GM12878 (cell line): ENCODE data around the gene ATP6V0A4. TPM values are rescaled to one million over a fixed set of nuclear protein-coding genes. Genes with fewer than 3 reads are reported as not detected.

Source experiments
- ATAC-seq: fragments of 200-7000 bp; cut with Tn5 transposase; 3 replicates; pipeline ENCODE4 v1.9.1; 2020; ENCODE audit warnings: mild to moderate bottlenecking, moderate library complexity
- BruUV-seq: library from RNA; stranded (reverse); fragments of 400-500 nt; replicated peaks from 2 replicates; lab custom pipeline; 2021; lab: Mats Ljungman, UMichigan
- CTCF ChIA-PET: fragments of 300-600 bp; sonication (Branson Sonifier 250); formaldehyde crosslinking; extraction: SDS; loops from one replicate; lab custom pipeline; 2021; ENCODE audit warnings: inconsistent platforms; lab: Yijun Ruan, JAX
- POLR2A ChIA-PET: fragments of 350-600 bp; formaldehyde crosslinking; extraction: SDS; loops from one replicate; lab custom pipeline; 2021; ENCODE audit warnings: inconsistent platforms; lab: Charles Lee
- RAD21 ChIA-PET: fragments of 300-600 bp; sonication (Branson Sonifier 250); formaldehyde crosslinking; loops from one replicate; lab custom pipeline; 2023; ENCODE audit warnings: antibody characterized with exemption; ENCODE audit not compliant: unreplicated experiment; lab: Charles Lee
- SMC1A ChIA-PET: fragments of 300-600 bp; sonication (Branson Sonifier 250); formaldehyde crosslinking; loops from one replicate; lab custom pipeline; 2023; ENCODE audit not compliant: unreplicated experiment, uncharacterized antibody; lab: Charles Lee
- DNase-seq: peaks from one replicate; pipeline ENCODE4 v3.0.0-alpha.2; 2011; ENCODE audit warnings: low read depth, low spot score
- FAIRE-seq: peaks from 3 replicates; lab custom pipeline; 2011; peaks lifted over from hg19 to GRCh38; lab: Jason Lieb, UNC
- H2AFZ ChIP-seq: 2 replicates; pipeline ENCODE4 v1.6.0; 2011; ENCODE audit warnings: low read depth, low read length, control low read depth; ENCODE audit not compliant: control insufficient read depth
- H3K27ac ChIP-seq: 2 replicates; pipeline ENCODE4 v1.5.1; 2011; ENCODE audit warnings: control low read depth; ENCODE audit not compliant: control insufficient read depth, insufficient read depth
- H3K27me3 ChIP-seq, 2 experiments: replicated peaks in 1 of 2; 2 replicates each; pipeline versions ENCODE4 v1.6.0 to v1.6.1; 2011; ENCODE audit warnings: low read length in 1 of 2; ENCODE audit not compliant: control insufficient read depth in 2 of 2, insufficient read depth in 2 of 2
- H3K36me3 ChIP-seq, 2 experiments: 2 replicates each; pipeline ENCODE4 v1.5.1; 2011; ENCODE audit warnings: low read length in 1 of 2; ENCODE audit not compliant: control insufficient read depth in 2 of 2, insufficient read depth in 2 of 2
- H3K4me1 ChIP-seq: 2 replicates; pipeline ENCODE4 v1.6.1; 2011; ENCODE audit warnings: mild to moderate bottlenecking, low read length, moderate library complexity, mixed read lengths; ENCODE audit not compliant: control insufficient read depth, insufficient read depth
- H3K4me2 ChIP-seq: 2 replicates; pipeline ENCODE4 v1.6.0; 2011; ENCODE audit warnings: control low read depth; ENCODE audit not compliant: control insufficient read depth, insufficient read depth
- H3K4me3 ChIP-seq: fragments of 200-600 bp; sonication (generic); 2 replicates; pipeline ENCODE4 v1.5.1; 2016
- H3K79me2 ChIP-seq: 2 replicates; pipeline ENCODE4 v1.6.0; 2011; ENCODE audit warnings: low read length; ENCODE audit not compliant: control insufficient read depth, insufficient read depth
- H3K9ac ChIP-seq: 2 replicates; pipeline ENCODE4 v1.8.0; 2011; ENCODE audit warnings: low read length, control low read depth, mixed read lengths; ENCODE audit not compliant: control insufficient read depth, insufficient read depth
- H3K9me3 ChIP-seq: replicated peaks from 3 replicates; pipeline ENCODE4 v1.5.1; 2011; ENCODE audit warnings: mild to moderate bottlenecking, low read length; ENCODE audit not compliant: control insufficient read depth, insufficient read depth
- H4K20me1 ChIP-seq: 2 replicates; pipeline ENCODE4 v1.6.0; 2011; ENCODE audit not compliant: control insufficient read depth, insufficient read depth
- CBFB ChIP-seq: IDR thresholded peaks from 2 replicates; pipeline ENCODE4 v1.6.1; 2016; ENCODE audit warnings: antibody characterized with exemption, low read depth
- E2F4 ChIP-seq: IDR thresholded peaks from 2 replicates; pipeline ENCODE4 v1.6.1; 2012; ENCODE audit warnings: low read depth, low read length, improper control_type of control experiment
- EED ChIP-seq: sonication (generic); IDR thresholded peaks from 2 replicates; pipeline ENCODE4 v1.6.1; 2016; ENCODE audit warnings: antibody characterized with exemption, low read depth
- MYC ChIP-seq: IDR thresholded peaks from 2 replicates; pipeline ENCODE4 v1.6.1; 2011; ENCODE audit warnings: mild to moderate bottlenecking, low read length, moderate library complexity, inconsistent platforms; ENCODE audit not compliant: insufficient read depth, insufficient replicate concordance, insufficient read length, severe bottlenecking
- NRF1 ChIP-seq: conservative IDR thresholded peaks from 2 replicates; pipeline ENCODE4 v1.6.1; 2011; ENCODE audit warnings: mild to moderate bottlenecking, low read depth, low read length, improper control_type of control experiment
- SKIL ChIP-seq: fragments of 450-650 bp; IDR thresholded peaks from 2 replicates; pipeline ENCODE4 v1.6.1; 2017; ENCODE audit warnings: mild to moderate bottlenecking, low read depth, inconsistent platforms; ENCODE audit not compliant: poor library complexity, severe bottlenecking
- SREBF1 ChIP-seq: IDR thresholded peaks from 2 replicates; pipeline ENCODE4 v1.6.1; 2012; ENCODE audit warnings: mild to moderate bottlenecking, low read length
- STAT3 ChIP-seq: IDR thresholded peaks from 2 replicates; pipeline ENCODE4 v1.6.1; 2011; ENCODE audit warnings: low read depth, low read length, improper control_type of control experiment
- TBL1XR1 ChIP-seq: IDR thresholded peaks from 2 replicates; pipeline ENCODE4 v1.6.1; 2012; ENCODE audit warnings: low read depth, low read length, improper control_type of control experiment
- WRNIP1 ChIP-seq: IDR thresholded peaks from 2 replicates; pipeline ENCODE4 v1.6.1; 2011; ENCODE audit warnings: low read depth, low read length, improper control_type of control experiment, borderline replicate concordance
- ZNF207 ChIP-seq: fragments of 450-650 bp; IDR thresholded peaks from 2 replicates; pipeline ENCODE4 v1.6.1; 2014; ENCODE audit warnings: antibody characterized with exemption, mild to moderate bottlenecking, borderline replicate concordance
- WGBS: methylation state at CpG from one replicate; pipeline ENCODE4 v1.1.6; 2016; ENCODE audit warnings: low lambda C conversion rate; ENCODE audit not compliant: insufficient replicate concordance, insufficient coverage; ENCODE audit errors: missing lambda C conversion rate; 5-methylcytosine and 5-hydroxymethylcytosine counted together
- in situ Hi-C: fragments of 300-500 bp; cut with MboI; formaldehyde crosslinking; loops from 9 replicates; pipeline ENCODE4 v1.14.3; 2018; ENCODE audit warnings: mixed read lengths
- intact Hi-C: fragments of 100-400 bp; cut with micrococcal nuclease; formaldehyde crosslinking; loops from one replicate; pipeline ENCODE4 v1.14.2; 2022; ENCODE audit not compliant: unreplicated experiment
- polyA plus RNA-seq, 11 experiments: library from polyadenylated mRNA; depleted of rRNA in 4 of 11; unstranded in 6 of 11; stranded (reverse) in 5 of 11; fragments of >200 nt; fragmentation: Nextera tagmentation in 4 of 11; fragmentation: Illumina TruSeq in 1 of 11; extraction: Ambion mirVana in 4 of 11; extraction: Trizol in 1 of 11; gene quantifications; 1 replicate in 1 of 11; 2 replicates in 10 of 11; pipeline versions ENCODE4 v1.2.1 to v1.2.3, GENCODE V29; 2011 to 2016; ENCODE audit warnings: inconsistent platforms in 2 of 11, missing spikeins in 2 of 11, low read depth in 1 of 11
- total RNA-seq, 4 experiments: library from RNA; depleted of rRNA in 3 of 4; stranded (reverse); fragments of >200 nt in 3 of 4; fragmentation: Illumina TruSeq in 1 of 4; extraction: Trizol in 1 of 4; gene quantifications; 2 replicates each; pipeline versions ENCODE4 v1.2.1 to v1.2.3, GENCODE V29; 2013 to 2021
- TF ChIP-seq, protein P1 (sequence below): IDR thresholded peaks from 2 replicates; pipeline ENCODE4 v1.6.1; 2012; ENCODE audit warnings: low read length, inconsistent platforms

ATP6V0A4 gene
- total and polyA plus RNA-seq, 10 of the 15 experiments (the other 5 are each of a cell fraction or from before 2014, with no cell fraction given) = not detected

GRCh38 chr7:138781004-138781403 lies 17.0 kb downstream of the ATP6V0A4 start (continued):
- TF ChIP-seq SKIL (no peak), CBFB (no peak), TBL1XR1 (no peak), WRNIP1 (no peak), NRF1 (no peak), EED (no peak)

DNA sequence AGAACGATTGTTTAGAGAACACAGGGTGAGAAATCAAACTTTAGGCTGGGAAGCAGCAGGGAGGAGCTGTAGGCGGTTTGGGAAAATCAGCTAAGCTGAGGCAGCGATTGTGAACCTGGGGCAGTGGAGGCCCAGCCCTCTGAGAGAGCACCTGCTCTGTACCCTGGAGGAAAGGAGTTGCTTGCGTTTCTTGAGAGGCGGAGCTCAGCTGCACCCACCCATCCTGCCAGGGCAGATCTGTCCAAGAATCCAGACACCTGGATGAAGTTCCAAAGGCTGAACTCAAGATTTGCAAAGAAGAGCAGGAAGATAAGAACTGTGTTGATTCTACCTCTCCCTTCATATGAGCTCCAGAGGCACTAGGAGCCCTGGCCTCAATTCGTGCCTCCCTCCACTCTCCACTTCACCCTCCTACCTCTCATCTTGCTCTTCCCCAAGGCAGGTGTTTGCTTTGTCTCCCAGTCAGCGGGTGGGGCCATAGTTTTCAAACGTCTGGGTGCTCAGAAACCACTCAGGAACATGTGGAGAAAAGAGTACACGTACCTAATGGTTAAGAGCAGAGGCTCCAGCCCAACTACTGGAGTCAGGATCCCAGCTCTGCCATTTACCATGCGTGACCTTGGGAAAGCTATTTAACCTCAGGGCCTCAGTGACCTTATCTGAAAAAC lies 21.7 kb downstream of the ATP6V0A4 start:
- no peaks in the 10 kb centered on the region for H3K9me3 ChIP-seq
- RAD21 ChIA-PET = no interaction called here
- DNase-seq = no peak
- H3K4me3 ChIP-seq = no peak overlapping the region
- H3K79me2 ChIP-seq = no peaks in the 10 kb centered on the region
- H3K27ac ChIP-seq = no peak overlapping the region
- in situ Hi-C loops = no loop called here
- 24% methylated on average over 10 of the region's 10 CpGs for WGBS
- SMC1A ChIA-PET = no interaction called here
- TF ChIP-seq, protein P1, sequence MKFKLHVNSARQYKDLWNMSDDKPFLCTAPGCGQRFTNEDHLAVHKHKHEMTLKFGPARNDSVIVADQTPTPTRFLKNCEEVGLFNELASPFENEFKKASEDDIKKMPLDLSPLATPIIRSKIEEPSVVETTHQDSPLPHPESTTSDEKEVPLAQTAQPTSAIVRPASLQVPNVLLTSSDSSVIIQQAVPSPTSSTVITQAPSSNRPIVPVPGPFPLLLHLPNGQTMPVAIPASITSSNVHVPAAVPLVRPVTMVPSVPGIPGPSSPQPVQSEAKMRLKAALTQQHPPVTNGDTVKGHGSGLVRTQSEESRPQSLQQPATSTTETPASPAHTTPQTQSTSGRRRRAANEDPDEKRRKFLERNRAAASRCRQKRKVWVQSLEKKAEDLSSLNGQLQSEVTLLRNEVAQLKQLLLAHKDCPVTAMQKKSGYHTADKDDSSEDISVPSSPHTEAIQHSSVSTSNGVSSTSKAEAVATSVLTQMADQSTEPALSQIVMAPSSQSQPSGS = no peak
- TF ChIP-seq MYC = no peak
- TF ChIP-seq E2F4 = no peak
- no peak for TF ChIP-seq SREBF1
- no peak for TF ChIP-seq STAT3
- TF ChIP-seq ZNF207 = no peak
- H2AFZ ChIP-seq = no peak overlapping the region
- no peaks in the 10 kb centered on the region for H3K36me3 ChIP-seq
- H3K9ac ChIP-seq = no peak overlapping the region
- POLR2A ChIA-PET = interaction anchor here (0.6 kb wide), 1 partner anchor 87 kb away, joined by 9 read pairs; no protein-coding TSS in a partner anchor
- CTCF ChIA-PET = no interaction called here
- no peaks in the 10 kb centered on the region for H4K20me1 ChIP-seq
- H3K4me2 ChIP-seq = no peak overlapping the region
- intact Hi-C loops = no loop called here
- ATAC-seq = no peak
- no TSS peak for BruUV-seq
- H3K4me1 ChIP-seq = no peaks in the 10 kb centered on the region
- no peaks in the 10 kb centered on the region; a peak in 1 of 4 replicates for H3K27me3 ChIP-seq
- no peak for FAIRE-seq
